Parathyroid adenoma (tissue), 2 donors: Measurements from ENCODE around the gene NR3C2.

Source experiments
- H2AFZ ChIP-seq: fragments of 300-600 bp; sonication (generic); one replicate; pipeline ENCODE4 v1.7.0; 2017; ENCODE audit warnings: antibody characterized with exemption, mild to moderate bottlenecking
- H3K27ac ChIP-seq: fragments of 300-600 bp; sonication (generic); one replicate; pipeline ENCODE4 v1.7.0; 2017
- H3K27me3 ChIP-seq: fragments of 300-600 bp; sonication (generic); one replicate; pipeline ENCODE4 v1.7.0; 2017; ENCODE audit warnings: low read length; ENCODE audit not compliant: control insufficient read depth, insufficient read depth
- H3K36me3 ChIP-seq: fragments of 300-600 bp; sonication (generic); one replicate; pipeline ENCODE4 v1.7.0; 2017; ENCODE audit warnings: low read length; ENCODE audit not compliant: control insufficient read depth, insufficient read depth
- H3K4me1 ChIP-seq: fragments of 300-600 bp; sonication (generic); one replicate; pipeline ENCODE4 v1.7.0; 2017; ENCODE audit warnings: control low read depth
- H3K4me2 ChIP-seq: fragments of 300-600 bp; sonication (generic); one replicate; pipeline ENCODE4 v1.7.0; 2017; ENCODE audit warnings: low read length
- H3K4me3 ChIP-seq: fragments of 300-600 bp; sonication (generic); one replicate; pipeline ENCODE4 v1.7.0; 2017; ENCODE audit warnings: low read depth, low read length
- H3K79me2 ChIP-seq: fragments of 300-600 bp; sonication (generic); one replicate; pipeline ENCODE4 v1.7.0; 2017; ENCODE audit warnings: control low read depth
- H3K9ac ChIP-seq: fragments of 300-600 bp; sonication (generic); one replicate; pipeline ENCODE4 v1.7.0; 2017; ENCODE audit warnings: mild to moderate bottlenecking
- H3K9me3 ChIP-seq: fragments of 300-600 bp; sonication (generic); one replicate; pipeline ENCODE4 v1.7.0; 2017; ENCODE audit warnings: low read length; ENCODE audit not compliant: control insufficient read depth
- TF ChIP-seq, protein P1 (sequence below): fragments of 300-600 bp; sonication (generic); IDR thresholded peaks from one replicate; pipeline ENCODE4 v1.7.0; 2017; ENCODE audit warnings: antibody characterized with exemption, mild to moderate bottlenecking
- donor health status: primary hyperparathyroidism.

Gene NR3C2

DNA sequence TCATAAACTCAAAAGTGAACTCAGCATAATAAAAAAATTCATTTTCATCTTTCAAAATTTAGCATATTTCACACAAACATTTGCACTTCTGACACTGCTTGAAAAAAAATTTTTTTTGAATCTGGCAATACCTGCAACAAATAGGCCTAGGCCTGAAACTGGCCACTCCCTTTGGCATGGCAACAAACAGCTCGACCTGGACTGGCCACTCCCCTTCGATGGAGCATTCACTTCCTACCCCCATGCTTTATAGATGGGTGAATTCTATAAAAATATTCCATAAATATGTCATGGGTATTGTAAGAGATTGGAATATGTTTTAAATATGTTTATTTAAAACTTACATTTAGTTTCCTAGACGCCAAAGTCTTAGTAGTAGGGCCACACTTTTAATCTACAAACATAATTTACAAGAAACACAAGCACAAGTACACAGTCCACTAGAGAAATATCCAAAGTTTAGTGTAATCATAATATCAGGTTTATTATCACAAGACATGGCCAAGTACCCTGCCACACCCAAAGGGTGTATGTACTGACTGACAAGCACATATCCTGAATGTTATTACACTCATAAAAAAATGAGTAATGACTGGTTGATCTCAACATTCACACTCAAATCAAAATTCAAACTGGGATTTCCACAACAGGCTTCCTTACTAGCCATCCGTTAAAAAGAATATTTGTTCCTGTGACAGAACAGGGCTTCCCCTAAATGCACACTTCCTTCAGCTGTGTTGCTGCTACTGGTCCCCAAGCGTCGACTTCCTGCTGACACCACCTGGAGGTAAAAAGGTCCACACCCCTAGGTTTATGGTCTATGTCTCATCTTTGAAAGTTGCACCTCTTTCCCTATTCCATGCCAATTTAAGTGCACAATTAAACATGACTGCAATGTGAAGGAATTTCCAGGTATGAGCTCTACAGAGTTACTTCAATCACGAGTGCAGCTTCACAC, 271.5 kb downstream of the NR3C2 start:
- Histone ChIP-seq H3K4me2 (no peak overlapping the region), H3K9ac (no peak overlapping the region), H3K9me3 (no peaks in the 10 kb centered on the region), H3K4me3 (no peak overlapping the region), H3K4me1 (no peaks in the 10 kb centered on the region), H2AFZ (no peak overlapping the region), H3K36me3 (no peaks in the 10 kb centered on the region), H3K27me3 (no peaks in the 10 kb centered on the region), H3K27ac (no peak overlapping the region), H3K79me2 (peaks cover 2% of the 10 kb centered on the region)
- TF ChIP-seq, protein P1, sequence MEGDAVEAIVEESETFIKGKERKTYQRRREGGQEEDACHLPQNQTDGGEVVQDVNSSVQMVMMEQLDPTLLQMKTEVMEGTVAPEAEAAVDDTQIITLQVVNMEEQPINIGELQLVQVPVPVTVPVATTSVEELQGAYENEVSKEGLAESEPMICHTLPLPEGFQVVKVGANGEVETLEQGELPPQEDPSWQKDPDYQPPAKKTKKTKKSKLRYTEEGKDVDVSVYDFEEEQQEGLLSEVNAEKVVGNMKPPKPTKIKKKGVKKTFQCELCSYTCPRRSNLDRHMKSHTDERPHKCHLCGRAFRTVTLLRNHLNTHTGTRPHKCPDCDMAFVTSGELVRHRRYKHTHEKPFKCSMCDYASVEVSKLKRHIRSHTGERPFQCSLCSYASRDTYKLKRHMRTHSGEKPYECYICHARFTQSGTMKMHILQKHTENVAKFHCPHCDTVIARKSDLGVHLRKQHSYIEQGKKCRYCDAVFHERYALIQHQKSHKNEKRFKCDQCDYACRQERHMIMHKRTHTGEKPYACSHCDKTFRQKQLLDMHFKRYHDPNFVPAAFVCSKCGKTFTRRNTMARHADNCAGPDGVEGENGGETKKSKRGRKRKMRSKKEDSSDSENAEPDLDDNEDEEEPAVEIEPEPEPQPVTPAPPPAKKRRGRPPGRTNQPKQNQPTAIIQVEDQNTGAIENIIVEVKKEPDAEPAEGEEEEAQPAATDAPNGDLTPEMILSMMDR: no peak

DNA sequence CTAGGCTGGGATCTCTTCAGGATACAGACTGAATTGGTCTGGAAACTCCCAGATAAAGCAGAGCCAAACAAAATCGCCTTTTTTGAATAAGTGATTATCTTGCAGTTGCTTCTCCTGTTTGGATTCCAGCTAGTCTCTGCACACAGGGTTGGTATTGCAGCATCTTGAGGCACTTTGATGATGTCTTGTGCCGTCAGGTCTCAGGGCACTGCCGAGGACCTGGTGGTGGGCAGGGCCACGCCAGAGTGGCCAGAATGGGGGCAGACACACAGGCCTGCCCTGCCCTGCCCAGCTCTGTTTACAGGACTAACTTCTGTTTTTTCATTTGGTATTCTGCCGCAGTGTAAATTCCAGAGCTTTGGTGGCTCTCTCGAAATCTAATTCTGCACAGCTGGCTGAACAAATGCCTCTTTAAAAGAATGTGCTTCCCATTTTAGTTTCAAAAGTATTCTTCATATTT, 276.1 kb downstream of the NR3C2 start:
- H3K4me3 ChIP-seq: no peak overlapping the region
- no peak overlapping the region for H2AFZ ChIP-seq
- H3K27me3 ChIP-seq: no peaks in the 10 kb centered on the region
- TF ChIP-seq, protein P1: no peak
- no peaks in the 10 kb centered on the region for H3K9me3 ChIP-seq
- H3K27ac ChIP-seq: no peak overlapping the region
- no peak overlapping the region for H3K9ac ChIP-seq
- no peak overlapping the region for H3K4me2 ChIP-seq
- H3K79me2 ChIP-seq: peaks cover 2% of the 10 kb centered on the region
- H3K36me3 ChIP-seq: no peaks in the 10 kb centered on the region
- H3K4me1 ChIP-seq: peaks cover 4% of the 10 kb centered on the region

DNA sequence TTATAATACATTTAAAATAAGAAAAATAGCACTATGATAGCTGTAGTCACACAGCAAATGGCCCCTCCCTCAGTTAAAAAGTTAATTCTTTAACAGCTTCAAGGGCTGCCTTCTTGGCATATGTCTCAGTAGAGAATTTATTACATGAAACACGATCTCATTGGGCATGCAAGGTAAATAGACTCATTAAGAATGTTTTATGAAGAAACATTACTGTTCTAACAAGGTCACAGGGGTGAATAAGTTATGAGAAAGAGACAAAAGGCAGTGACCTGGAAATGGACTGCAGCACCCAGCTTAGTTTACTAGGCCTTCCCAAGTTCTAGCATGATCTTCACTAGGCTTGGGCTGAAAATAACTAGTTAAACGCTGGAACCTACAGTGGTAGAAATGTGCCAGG, 277.7 kb downstream of the NR3C2 start:
- H3K36me3 ChIP-seq: no peaks in the 10 kb centered on the region
- H3K27ac ChIP-seq: no peak overlapping the region
- H3K79me2 ChIP-seq: peaks cover 2% of the 10 kb centered on the region
- H3K9me3 ChIP-seq: no peaks in the 10 kb centered on the region
- H2AFZ ChIP-seq: no peak overlapping the region
- TF ChIP-seq, protein P1: no peak
- H3K4me1 ChIP-seq: peaks cover 4% of the 10 kb centered on the region
- no peak overlapping the region for H3K4me3 ChIP-seq
- H3K9ac ChIP-seq: no peak overlapping the region
- H3K4me2 ChIP-seq: no peak overlapping the region
- no peaks in the 10 kb centered on the region for H3K27me3 ChIP-seq

DNA sequence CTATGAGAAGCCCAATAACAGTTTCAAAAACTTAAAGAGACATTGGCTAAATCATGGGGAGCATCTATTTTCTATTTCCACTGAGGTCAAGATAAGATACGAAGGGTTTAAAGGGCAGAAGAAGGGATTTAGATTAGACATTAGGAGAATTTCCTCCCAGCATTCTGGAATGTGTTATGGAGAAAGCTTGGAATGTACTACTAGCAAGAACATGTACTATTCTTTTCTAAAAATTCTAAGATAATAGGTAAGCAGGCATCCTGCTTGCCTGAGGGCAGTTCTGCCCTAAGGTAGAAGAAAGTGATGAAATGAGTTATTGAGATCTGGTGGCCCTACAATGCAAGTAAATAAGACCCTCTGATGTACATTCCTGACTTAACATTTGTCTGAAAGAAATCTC, 279.2 kb downstream of the NR3C2 start:
- no peak overlapping the region for H3K4me3 ChIP-seq
- no peak overlapping the region for H3K4me2 ChIP-seq
- no peaks in the 10 kb centered on the region for H3K36me3 ChIP-seq
- no peaks in the 10 kb centered on the region for H3K79me2 ChIP-seq
- no peak overlapping the region for H2AFZ ChIP-seq
- no peaks in the 10 kb centered on the region for H3K27me3 ChIP-seq
- H3K9ac ChIP-seq: no peak overlapping the region
- no peak overlapping the region for H3K27ac ChIP-seq
- TF ChIP-seq, protein P1: no peak
- peaks cover 4% of the 10 kb centered on the region for H3K4me1 ChIP-seq
- no peaks in the 10 kb centered on the region for H3K9me3 ChIP-seq
